H1 (cell line): Measurements from ENCODE around the gene EVC2. TPM values are rescaled to one million over a fixed set of nuclear protein-coding genes. Genes with fewer than 3 reads are reported as not detected.

Source experiments
- CTCF ChIA-PET: fragments of 300-600 bp; sonication (Branson Sonifier 250); formaldehyde crosslinking; loops from one replicate; lab custom pipeline; 2021; ENCODE audit not compliant: partially characterized antibody; lab: Charles Lee
- POLR2A ChIA-PET: fragments of 300-600 bp; sonication (Branson Sonifier 250); formaldehyde crosslinking; loops from one replicate; lab custom pipeline; 2021; ENCODE audit warnings: inconsistent platforms; ENCODE audit not compliant: partially characterized antibody; lab: Charles Lee
- DNase-seq, 2 experiments: peaks; one replicate each; pipeline versions ENCODE4 v3.0.0 to v3.0.0-alpha.2; 2010 to 2022; ENCODE audit warnings: low spot score in 2 of 2, low read depth in 1 of 2, mixed read lengths in 1 of 2
- FAIRE-seq: peaks from 2 replicates; lab custom pipeline; 2011; peaks lifted over from hg19 to GRCh38; lab: Jason Lieb, UNC
- H2AFZ ChIP-seq: 2 replicates; pipeline ENCODE4 v1.8.1; 2012; ENCODE audit warnings: low read length, inconsistent platforms
- H2AK5ac ChIP-seq: 2 replicates; pipeline ENCODE4 v1.6.1; 2013; ENCODE audit warnings: low read depth, low read length
- H2BK120ac ChIP-seq: replicated peaks from 2 replicates; pipeline ENCODE3; 2013; ENCODE audit warnings: low read depth, low read length, inconsistent platforms
- H2BK12ac ChIP-seq: 2 replicates; pipeline ENCODE4 v1.6.1; 2013; ENCODE audit warnings: low read depth, low read length
- H2BK15ac ChIP-seq: 2 replicates; pipeline ENCODE4 v1.6.1; 2013; ENCODE audit warnings: low read length
- H2BK20ac ChIP-seq: 2 replicates; pipeline ENCODE4 v1.6.1; 2013; ENCODE audit warnings: low read length
- H2BK5ac ChIP-seq: 2 replicates; pipeline ENCODE4 v1.6.1; 2013; ENCODE audit warnings: low read depth, low read length
- H3K14ac ChIP-seq: 2 replicates; pipeline ENCODE4 v1.6.1; 2013; ENCODE audit warnings: inconsistent platforms; ENCODE audit not compliant: insufficient read length
- H3K18ac ChIP-seq: 2 replicates; pipeline ENCODE4 v1.6.1; 2013; ENCODE audit warnings: low read length; ENCODE audit errors: extremely low read depth
- H3K23ac ChIP-seq: 2 replicates; pipeline ENCODE4 v1.6.1; 2013; ENCODE audit warnings: inconsistent platforms; ENCODE audit not compliant: insufficient read length
- H3K23me2 ChIP-seq: 2 replicates; pipeline ENCODE4 v1.6.1; 2013; ENCODE audit warnings: low read depth, low read length
- H3K27ac ChIP-seq: 2 replicates; pipeline ENCODE4 v1.6.1; 2011; ENCODE audit warnings: low read depth, low read length, inconsistent platforms
- H3K27me3 ChIP-seq, 4 experiments: replicated peaks in 1 of 4; 1 replicate in 1 of 4; 2 replicates in 3 of 4; pipeline versions ENCODE4 v1.6.1 to v1.8.1; 2011 to 2013; ENCODE audit warnings: low read length in 3 of 4, mild to moderate bottlenecking in 3 of 4, inconsistent platforms in 2 of 4, mixed read lengths in 2 of 4, moderate library complexity in 1 of 4; ENCODE audit not compliant: control insufficient read depth in 3 of 4, insufficient read depth in 3 of 4; ENCODE audit errors: extremely low read depth in 1 of 4
- H3K36me3 ChIP-seq, 4 experiments: 2 replicates each; pipeline versions ENCODE4 v1.6.1 to v1.8.1; 2011 to 2013; ENCODE audit warnings: mild to moderate bottlenecking in 4 of 4, low read length in 3 of 4, moderate library complexity in 2 of 4, control low read depth in 1 of 4, inconsistent platforms in 1 of 4; ENCODE audit not compliant: insufficient read depth in 4 of 4, control insufficient read depth in 2 of 4
- H3K4ac ChIP-seq: replicated peaks from 2 replicates; pipeline ENCODE3; 2013; ENCODE audit warnings: low read length, low read depth, mixed read lengths, inconsistent platforms; ENCODE audit not compliant: insufficient read length
- H3K4me1 ChIP-seq, 4 experiments: replicated peaks in 1 of 4; 1 replicate in 1 of 4; 2 replicates in 3 of 4; pipeline versions ENCODE4 v1.6.1 to v1.8.1; 2011 to 2013; ENCODE audit warnings: low read length in 3 of 4, inconsistent platforms in 2 of 4, mixed read lengths in 1 of 4; ENCODE audit not compliant: insufficient read depth in 4 of 4, control insufficient read depth in 3 of 4
- H3K4me2 ChIP-seq, 2 experiments: 2 replicates each; pipeline versions ENCODE4 v1.6.1 to v1.8.1; 2011 to 2013; ENCODE audit warnings: low read depth in 2 of 2, low read length in 2 of 2, control low read depth in 1 of 2, inconsistent platforms in 1 of 2, mild to moderate bottlenecking in 1 of 2; ENCODE audit not compliant: insufficient read depth in 1 of 2
- H3K4me3 ChIP-seq, 4 experiments: fragments of 200-600, 300-600 bp in 1 of 4; sonication (generic), shearing (Covaris generic), sonication (Bioruptor Twin) in 1 of 4; 2 replicates each; pipeline versions ENCODE4 v1.5.1 to v1.8.1; 2011 to 2016; ENCODE audit warnings: low read length in 4 of 4, low read depth in 3 of 4, control low read depth in 2 of 4, inconsistent platforms in 2 of 4, mild to moderate bottlenecking in 2 of 4, mixed read lengths in 1 of 4, moderate library complexity in 1 of 4; ENCODE audit not compliant: insufficient read depth in 2 of 4; ENCODE audit errors: extremely low read depth in 1 of 4
- H3K56ac ChIP-seq: replicated peaks from 2 replicates; pipeline ENCODE3; 2013; ENCODE audit warnings: low read depth, mild to moderate bottlenecking, mixed read lengths, low read length, inconsistent platforms; ENCODE audit not compliant: insufficient read length
- H3K79me1 ChIP-seq: 2 replicates; pipeline ENCODE4 v1.6.1; 2013; ENCODE audit warnings: low read depth, low read length, control low read depth
- H3K79me2 ChIP-seq, 2 experiments: 2 replicates each; pipeline versions ENCODE4 v1.6.1 to v1.8.1; 2012 to 2013; ENCODE audit warnings: low read length in 2 of 2, mild to moderate bottlenecking in 2 of 2, inconsistent platforms in 1 of 2; ENCODE audit not compliant: insufficient read depth in 2 of 2, control insufficient read depth in 1 of 2
- H3K9ac ChIP-seq, 4 experiments: replicated peaks in 1 of 4; 1 replicate in 1 of 4; 2 replicates in 3 of 4; pipeline versions ENCODE4 v1.6.1 to v1.8.1; 2011 to 2013; ENCODE audit warnings: low read depth in 3 of 4, low read length in 3 of 4, control low read depth in 2 of 4, mild to moderate bottlenecking in 2 of 4, moderate library complexity in 2 of 4, inconsistent platforms in 1 of 4; ENCODE audit errors: extremely low read depth in 1 of 4
- H3K9me3 ChIP-seq, 2 experiments: 2 replicates each; pipeline versions ENCODE4 v1.6.1 to v1.8.1; 2012 to 2013; ENCODE audit warnings: mild to moderate bottlenecking in 2 of 2, moderate library complexity in 2 of 2, control low read depth in 1 of 2, inconsistent platforms in 1 of 2, low read depth in 1 of 2, low read length in 1 of 2, mixed read lengths in 1 of 2; ENCODE audit not compliant: insufficient read depth in 2 of 2
- H4K20me1 ChIP-seq, 2 experiments: replicated peaks in 1 of 2; 2 replicates each; pipeline versions ENCODE3 to v1.8.1; 2011 to 2013; ENCODE audit warnings: inconsistent platforms in 2 of 2, low read length in 2 of 2, mild to moderate bottlenecking in 1 of 2; ENCODE audit not compliant: insufficient read depth in 2 of 2, control insufficient read depth in 1 of 2
- H4K5ac ChIP-seq: 2 replicates; pipeline ENCODE4 v1.6.1; 2013; ENCODE audit warnings: low read length, low read depth, mixed read lengths, inconsistent platforms; ENCODE audit not compliant: insufficient read length
- H4K8ac ChIP-seq: 2 replicates; pipeline ENCODE4 v1.8.0; 2013; ENCODE audit warnings: mild to moderate bottlenecking, moderate library complexity, low read length, inconsistent platforms; ENCODE audit not compliant: insufficient read depth; ENCODE audit errors: extremely low read depth
- H4K91ac ChIP-seq: replicated peaks from 2 replicates; pipeline ENCODE3; 2013; ENCODE audit warnings: low read length, mixed read lengths, inconsistent platforms; ENCODE audit not compliant: insufficient read length
- ATF3 ChIP-seq: IDR thresholded peaks from 2 replicates; pipeline ENCODE4 v1.6.1; 2011; ENCODE audit warnings: low read depth, mild to moderate bottlenecking, low read length; ENCODE audit not compliant: insufficient read depth
- CHD1 ChIP-seq: IDR thresholded peaks from 2 replicates; pipeline ENCODE4 v1.6.1; 2012; ENCODE audit warnings: low read depth, low read length, improper control_type of control experiment
- HDAC2 ChIP-seq, 2 experiments: fragments of 300-600 bp in 1 of 2; sonication (generic) in 1 of 2; IDR thresholded peaks; 2 replicates each; pipeline ENCODE4 v1.6.1; 2011 to 2012; ENCODE audit warnings: low read depth in 2 of 2, low read length in 2 of 2, mild to moderate bottlenecking in 2 of 2, moderate library complexity in 2 of 2, borderline replicate concordance in 1 of 2, inconsistent platforms in 1 of 2
- WGBS, 2 experiments: shearing (Covaris generic) in 1 of 2; methylation state at CpG; one replicate each; pipeline versions ENCODE4 v1.1.6 to v1.1.7; 2013 to 2015; ENCODE audit warnings: low lambda C conversion rate in 2 of 2, mixed read lengths in 2 of 2, inconsistent platforms in 1 of 2, low coverage in 1 of 2, missing lambda C conversion rate in 1 of 2; ENCODE audit not compliant: insufficient replicate concordance in 2 of 2, insufficient coverage in 1 of 2, insufficient read length in 1 of 2; ENCODE audit errors: extremely low coverage in 1 of 2, missing lambda C conversion rate in 1 of 2; 5-methylcytosine and 5-hydroxymethylcytosine counted together
- polyA plus RNA-seq, 7 experiments: library from polyadenylated mRNA; depleted of rRNA in 3 of 7; stranded (reverse) in 5 of 7; unstranded in 2 of 7; fragments of >200 nt in 5 of 7; fragments of 200-250 nt in 2 of 7; gene quantifications; 1 replicate in 5 of 7; 2 replicates in 1 of 7; 4 replicates in 1 of 7; pipeline versions ENCODE4 v1.2.1 to v1.2.3, GENCODE V29; 2011 to 2013; ENCODE audit warnings: missing spikeins in 2 of 7, mixed read lengths in 2 of 7
- total RNA-seq: library from RNA; stranded (reverse); fragmentation: NEBNext Ultra II Directional; extraction: Animal tissue kit (Norgen Biotek cat#: 25700); gene quantifications from 2 replicates; pipeline ENCODE4 v1.2.1, GENCODE V29; 2021

EVC2 gene
- total and polyA plus RNA-seq, 2 of the 8 experiments (the other 6 are each of a cell fraction or from before 2014, with no cell fraction given), result 0.73 to 5.9 TPM

DNA sequence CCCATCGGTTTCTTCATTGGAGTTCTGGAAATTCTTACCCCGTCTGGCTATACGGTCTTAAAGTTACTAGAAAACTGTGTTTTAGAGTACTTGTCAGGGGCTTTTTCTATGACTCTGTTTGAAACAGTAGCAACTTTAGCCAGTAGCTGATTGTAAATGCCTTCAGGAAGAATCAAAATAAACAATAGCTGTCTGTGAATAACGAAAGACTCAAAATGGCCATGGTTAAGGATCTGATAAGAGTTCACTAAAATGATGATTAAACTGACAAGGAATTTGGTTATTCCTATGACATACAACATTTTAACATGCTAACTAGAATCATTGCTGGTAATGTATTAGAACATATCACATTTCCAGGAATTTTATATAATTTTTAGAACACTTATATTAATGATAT, 191.0 kb downstream of the EVC2 start:
- Histone ChIP-seq H2BK15ac (no peak overlapping the region), H3K9ac (no peak overlapping the region), H2AFZ (no peak overlapping the region), H3K23ac (no peak overlapping the region), H3K79me2 (no peaks in the 10 kb centered on the region), H3K4ac (no peak overlapping the region), H2BK12ac (no peak overlapping the region), H3K23me2 (no peaks in the 10 kb centered on the region), H3K9me3 (peaks cover 11 to 17% of the 10 kb centered on the region in 2 experiments; a peak in 3 of 4 replicates), H4K91ac (no peak overlapping the region), H3K36me3 (no peaks in the 10 kb centered on the region), H3K27ac (no peak overlapping the region), H3K27me3 (no peaks in the 10 kb centered on the region), H3K4me1 (no peaks in the 10 kb centered on the region), H3K14ac (no peak overlapping the region), H2BK20ac (no peak overlapping the region), H3K4me2 (no peak overlapping the region), H4K8ac (no peak overlapping the region), H3K18ac (no peak overlapping the region), H3K56ac (no peak overlapping the region), H3K79me1 (no peaks in the 10 kb centered on the region), H2BK5ac (no peak overlapping the region), H4K20me1 (no peaks in the 10 kb centered on the region), H2BK120ac (no peak overlapping the region), H3K4me3 (no peak overlapping the region), H4K5ac (no peak overlapping the region)
- no peak for DNase-seq
- no peak for FAIRE-seq
- POLR2A ChIA-PET, result interaction anchor here (0.9 kb wide), 1 partner anchor 16 kb away, joined by 3 read pairs; no protein-coding TSS in a partner anchor
- 89% methylated on average over 4 of the region's 4 CpGs; no CpG with 5 or more reads in 1 of the 2 experiments for WGBS, 2 experiments
- no peak for TF ChIP-seq HDAC2 (IDR thresholded peaks at IDR 0.05; ENCODE audit: borderline replicate concordance in 1 of 2, low read depth in 2 of 2, low read length in 2 of 2)
- TF ChIP-seq CHD1, result no peak
- no peak for TF ChIP-seq ATF3
- TF ChIP-seq, all 59 proteins: peak for 0
- no peak overlapping the region for H2AK5ac ChIP-seq
- CTCF ChIA-PET, result interaction anchor here (0.6 kb wide), 1 partner anchor 1265 kb away, joined by 5 read pairs; no protein-coding TSS in a partner anchor
